Measurements from ENCODE around the gene SLC10A7.

SLC10A7 gene

DNA sequence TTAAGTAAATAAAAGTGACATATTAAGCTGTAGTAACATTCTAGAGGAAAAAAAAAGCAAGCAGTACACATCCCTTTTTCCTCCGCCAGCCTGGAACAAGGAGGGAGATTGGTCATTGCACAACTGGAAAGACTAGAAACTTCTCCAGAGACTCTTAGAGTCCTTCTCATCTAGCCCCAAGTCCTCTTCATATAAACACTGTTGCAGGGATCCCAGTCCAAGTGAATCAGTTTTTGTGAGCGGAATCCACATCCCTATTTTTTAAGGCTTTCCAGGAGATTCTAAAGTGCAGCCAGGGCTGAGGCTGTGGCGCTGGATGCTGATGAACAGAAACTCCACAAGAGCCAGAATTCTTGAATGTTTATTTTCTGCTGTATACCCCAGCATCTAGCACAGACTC is 283.6 kb downstream of the SLC10A7 start:
- ChIA-PET CTCF (no interaction called here), POLR2A (ENCODE audit: low non-redundant PET) (no interaction called here)
- DNase-seq (ENCODE audit: low spot score) = no peak
- no peak overlapping the region for H3K27ac ChIP-seq
- no peak for TF ChIP-seq CTCF (conservative IDR thresholded peaks at IDR 0.05; ENCODE audit: low read depth)

DNA sequence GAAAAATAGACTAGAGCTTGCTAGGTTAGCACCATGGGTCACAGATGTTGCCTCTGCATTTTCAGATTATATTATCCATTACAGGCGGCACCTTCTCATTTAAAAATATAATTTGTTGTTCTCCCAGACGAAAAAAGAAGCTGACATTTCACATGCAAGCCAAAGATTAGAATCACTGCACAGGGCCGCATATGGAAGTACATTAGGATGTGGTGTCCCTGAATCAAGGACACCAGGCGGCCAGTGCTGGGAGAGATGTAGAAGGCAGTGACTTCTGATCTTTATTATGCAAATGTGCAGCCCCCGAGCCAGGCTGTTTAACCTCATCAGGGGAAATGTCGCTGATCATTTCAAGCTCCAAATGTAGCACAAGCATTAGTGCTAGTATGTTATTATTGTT is 284.6 kb downstream of the SLC10A7 start:
- ChIA-PET CTCF (interaction anchor here (0.5 kb wide), 1 partner anchor 80 kb away, joined by 5 read pairs; no protein-coding TSS in a partner anchor), POLR2A (ENCODE audit: low non-redundant PET) (no interaction called here)
- no peak for TF ChIP-seq CTCF (conservative IDR thresholded peaks at IDR 0.05; ENCODE audit: low read depth)
- no peak overlapping the region for H3K27ac ChIP-seq
- no peak for DNase-seq (ENCODE audit: low spot score)

GRCh38 chr4:146236216-146236615 is 285.5 kb downstream of the SLC10A7 start:
- POLR2A ChIA-PET (ENCODE audit: low non-redundant PET) = no interaction called here
- CTCF ChIA-PET = no interaction called here

GRCh38 chr4:146235654-146236177 is 286.0 kb downstream of the SLC10A7 start:
- no peak overlapping the region for H3K27ac ChIP-seq
- no peak for DNase-seq (ENCODE audit: low spot score)
- POLR2A ChIA-PET (ENCODE audit: low non-redundant PET) = no interaction called here
- CTCF ChIA-PET = no interaction called here
- no peak for TF ChIP-seq CTCF (conservative IDR thresholded peaks at IDR 0.05; ENCODE audit: low read depth)

More at GRCh38 chr4:146236216-146236615, 285.5 kb downstream of the SLC10A7 start:
- no peak overlapping the region for H3K27ac ChIP-seq
- no peak for DNase-seq (ENCODE audit: low spot score)
- no peak for TF ChIP-seq CTCF (conservative IDR thresholded peaks at IDR 0.05; ENCODE audit: low read depth)

GRCh38 chr4:146232131-146232722 is 289.5 kb downstream of the SLC10A7 start:
- ChIA-PET POLR2A (ENCODE audit: low non-redundant PET) (no interaction called here), CTCF (interaction anchor here (0.6 kb wide), 1 partner anchor 1054 kb away, joined by 3 read pairs; no protein-coding TSS in a partner anchor)
- peak; percentile 13 for DNase-seq (ENCODE audit: low spot score)
- TF ChIP-seq CTCF (conservative IDR thresholded peaks at IDR 0.05; ENCODE audit: low read depth) = no peak
- H3K27ac ChIP-seq = no peak overlapping the region

GRCh38 chr4:146229406-146229805 is 292.3 kb downstream of the SLC10A7 start:
- POLR2A ChIA-PET (ENCODE audit: low non-redundant PET) = no interaction called here
- no peak for DNase-seq (ENCODE audit: low spot score)
- CTCF ChIA-PET = no interaction called here
- no peak for TF ChIP-seq CTCF (conservative IDR thresholded peaks at IDR 0.05; ENCODE audit: low read depth)
- no peak overlapping the region for H3K27ac ChIP-seq
